ENCODE measurements around the gene LGR4. TPM values are rescaled to one million over a fixed set of nuclear protein-coding genes. Genes with fewer than 3 reads are reported as not detected.
A peak's percentile ranks its signal among the peaks of the same experiment; 100 is the strongest.
"Not testable (repeated sequence)": the region's sequence is repeated elsewhere in the genome, so short reads cannot be mapped to it uniquely, and the experiment has no call there.

LGR4 gene
- 10 to 100 TPM; 10.5 to 11.8 TPM for polyA plus RNA-seq

- Histone ChIP-seq H3K27me3 (ENCODE audit: control insufficient read depth in 1 of 2, insufficient read depth in 2 of 2, low read length in 2 of 2) (no peaks in the 10 kb centered on the region), H3K27ac (ENCODE audit: low read depth in 2 of 2, low read length in 1 of 2) (peak within 1 kb of the TSS; percentile 79 to 87)
- WGBS, 2 donors: 1% methylated on average over 51 to 57 of the region's 57 CpGs
These were observed at the start of gene LGR4 for GRCh38 chr11:27472398-27473016. LGR4 (minus strand) TSS chr11:27472790; CDS start chr11:27472302, 488 bp downstream.

GRCh38 chr11:27520226-27520625 is 47.6 kb upstream of the LGR4 start:
- Histone ChIP-seq H3K27ac (ENCODE audit: low read depth in 2 of 2, low read length in 1 of 2) (no peak overlapping the region), H3K4me3 (ENCODE audit: low read depth in 1 of 2, low read length in 2 of 2) (no peak overlapping the region), H3K27me3 (ENCODE audit: control insufficient read depth in 1 of 2, insufficient read depth in 2 of 2, low read length in 2 of 2) (no peaks in the 10 kb centered on the region), H3K9me3 (ENCODE audit: control insufficient read depth in 2 of 2, insufficient read depth in 1 of 2, low read depth in 1 of 2, low read length in 1 of 2) (no peaks in the 10 kb centered on the region), H3K4me1 (ENCODE audit: control insufficient read depth in 2 of 2, insufficient read depth in 2 of 2, low read length in 1 of 2) (no peaks in the 10 kb centered on the region), H3K36me3 (ENCODE audit: control insufficient read depth in 2 of 2, insufficient read depth in 2 of 2, low read length in 1 of 2) (no peaks in the 10 kb centered on the region)
- WGBS, 2 donors: 82 to 88% methylated on average over 3 of the region's 3 CpGs

More at GRCh38 chr11:27472398-27473016, at the start of gene LGR4:
- Histone ChIP-seq H3K36me3 (ENCODE audit: control insufficient read depth in 2 of 2, insufficient read depth in 2 of 2, low read length in 1 of 2) (no peaks in the 10 kb centered on the region), H3K9me3 (ENCODE audit: control insufficient read depth in 2 of 2, insufficient read depth in 1 of 2, low read depth in 1 of 2, low read length in 1 of 2) (no peaks in the 10 kb centered on the region), H3K4me1 (ENCODE audit: control insufficient read depth in 2 of 2, insufficient read depth in 2 of 2, low read length in 1 of 2) (peaks cover 3 to 4% of the 10 kb centered on the region in 2 donors), H3K4me3 (ENCODE audit: low read depth in 1 of 2, low read length in 2 of 2) (peak within 1 kb of the TSS; percentile 74 to 95)

GRCh38 chr11:27518518-27518917 is 45.9 kb upstream of the LGR4 start:
- Histone ChIP-seq H3K4me1 (ENCODE audit: control insufficient read depth in 2 of 2, insufficient read depth in 2 of 2, low read length in 1 of 2) (no peaks in the 10 kb centered on the region), H3K27me3 (ENCODE audit: control insufficient read depth in 1 of 2, insufficient read depth in 2 of 2, low read length in 2 of 2) (no peaks in the 10 kb centered on the region), H3K4me3 (ENCODE audit: low read depth in 1 of 2, low read length in 2 of 2) (no peak overlapping the region), H3K27ac (ENCODE audit: low read depth in 2 of 2, low read length in 1 of 2) (no peak overlapping the region), H3K9me3 (ENCODE audit: control insufficient read depth in 2 of 2, insufficient read depth in 1 of 2, low read depth in 1 of 2, low read length in 1 of 2) (no peaks in the 10 kb centered on the region), H3K36me3 (ENCODE audit: control insufficient read depth in 2 of 2, insufficient read depth in 2 of 2, low read length in 1 of 2) (no peaks in the 10 kb centered on the region)
- WGBS, 2 donors: 83 to 91% methylated on average over 2 of the region's 2 CpGs

- H3K4me3 ChIP-seq (ENCODE audit: low read depth in 1 of 2, low read length in 2 of 2); H3K9me3 ChIP-seq (ENCODE audit: control insufficient read depth in 2 of 2, insufficient read depth in 1 of 2, low read depth in 1 of 2, low read length in 1 of 2); H3K4me1 ChIP-seq (ENCODE audit: control insufficient read depth in 2 of 2, insufficient read depth in 2 of 2, low read length in 1 of 2); H3K36me3 ChIP-seq (ENCODE audit: control insufficient read depth in 2 of 2, insufficient read depth in 2 of 2, low read length in 1 of 2); H3K27me3 ChIP-seq (ENCODE audit: control insufficient read depth in 1 of 2, insufficient read depth in 2 of 2, low read length in 2 of 2); H3K27ac ChIP-seq (ENCODE audit: low read depth in 2 of 2, low read length in 1 of 2): not testable (repeated sequence)
- WGBS, 2 donors: 85 to 95% methylated on average over 1 of the region's 1 CpG
These were observed 44.9 kb upstream of the LGR4 start for GRCh38 chr11:27517490-27517889.

GRCh38 chr11:27514558-27514957 is 42.0 kb upstream of the LGR4 start:
- Histone ChIP-seq H3K27me3 (ENCODE audit: control insufficient read depth in 1 of 2, insufficient read depth in 2 of 2, low read length in 2 of 2) (no peaks in the 10 kb centered on the region), H3K4me3 (ENCODE audit: low read depth in 1 of 2, low read length in 2 of 2) (no peak overlapping the region), H3K36me3 (ENCODE audit: control insufficient read depth in 2 of 2, insufficient read depth in 2 of 2, low read length in 1 of 2) (no peaks in the 10 kb centered on the region), H3K9me3 (ENCODE audit: control insufficient read depth in 2 of 2, insufficient read depth in 1 of 2, low read depth in 1 of 2, low read length in 1 of 2) (no peaks in the 10 kb centered on the region), H3K27ac (ENCODE audit: low read depth in 2 of 2, low read length in 1 of 2) (no peak overlapping the region), H3K4me1 (ENCODE audit: control insufficient read depth in 2 of 2, insufficient read depth in 2 of 2, low read length in 1 of 2) (no peaks in the 10 kb centered on the region)
- WGBS, 2 donors: 41 to 55% methylated on average over 4 of the region's 4 CpGs

GRCh38 chr11:27514076-27514475 is 41.5 kb upstream of the LGR4 start:
- Histone ChIP-seq H3K27me3 (ENCODE audit: control insufficient read depth in 1 of 2, insufficient read depth in 2 of 2, low read length in 2 of 2) (no peaks in the 10 kb centered on the region), H3K27ac (ENCODE audit: low read depth in 2 of 2, low read length in 1 of 2) (no peak overlapping the region), H3K36me3 (ENCODE audit: control insufficient read depth in 2 of 2, insufficient read depth in 2 of 2, low read length in 1 of 2) (no peaks in the 10 kb centered on the region), H3K9me3 (ENCODE audit: control insufficient read depth in 2 of 2, insufficient read depth in 1 of 2, low read depth in 1 of 2, low read length in 1 of 2) (no peaks in the 10 kb centered on the region), H3K4me1 (ENCODE audit: control insufficient read depth in 2 of 2, insufficient read depth in 2 of 2, low read length in 1 of 2) (no peaks in the 10 kb centered on the region), H3K4me3 (ENCODE audit: low read depth in 1 of 2, low read length in 2 of 2) (no peak overlapping the region)
- 52 to 73% methylated on average over 4 of the region's 4 CpGs for WGBS, 2 donors

GRCh38 chr11:27513389-27513788 is 40.8 kb upstream of the LGR4 start:
- Histone ChIP-seq H3K27ac (ENCODE audit: low read depth in 2 of 2, low read length in 1 of 2) (no peak overlapping the region), H3K36me3 (ENCODE audit: control insufficient read depth in 2 of 2, insufficient read depth in 2 of 2, low read length in 1 of 2) (no peaks in the 10 kb centered on the region)
- WGBS, 2 donors: 80% methylated on average over 2 of the region's 2 CpGs

GRCh38 chr11:27512238-27512637 is 39.6 kb upstream of the LGR4 start:
- Histone ChIP-seq H3K27ac (ENCODE audit: low read depth in 2 of 2, low read length in 1 of 2) (no peak overlapping the region), H3K4me3 (ENCODE audit: low read depth in 1 of 2, low read length in 2 of 2) (no peak overlapping the region), H3K36me3 (ENCODE audit: control insufficient read depth in 2 of 2, insufficient read depth in 2 of 2, low read length in 1 of 2) (no peaks in the 10 kb centered on the region), H3K4me1 (ENCODE audit: control insufficient read depth in 2 of 2, insufficient read depth in 2 of 2, low read length in 1 of 2) (no peaks in the 10 kb centered on the region), H3K9me3 (ENCODE audit: control insufficient read depth in 2 of 2, insufficient read depth in 1 of 2, low read depth in 1 of 2, low read length in 1 of 2) (no peaks in the 10 kb centered on the region), H3K27me3 (ENCODE audit: control insufficient read depth in 1 of 2, insufficient read depth in 2 of 2, low read length in 2 of 2) (no peaks in the 10 kb centered on the region)
- 93 to 95% methylated on average over 3 of the region's 3 CpGs for WGBS, 2 donors

More at GRCh38 chr11:27513389-27513788, 40.8 kb upstream of the LGR4 start:
- Histone ChIP-seq H3K4me1 (ENCODE audit: control insufficient read depth in 2 of 2, insufficient read depth in 2 of 2, low read length in 1 of 2) (no peaks in the 10 kb centered on the region), H3K4me3 (ENCODE audit: low read depth in 1 of 2, low read length in 2 of 2) (no peak overlapping the region), H3K9me3 (ENCODE audit: control insufficient read depth in 2 of 2, insufficient read depth in 1 of 2, low read depth in 1 of 2, low read length in 1 of 2) (no peaks in the 10 kb centered on the region), H3K27me3 (ENCODE audit: control insufficient read depth in 1 of 2, insufficient read depth in 2 of 2, low read length in 2 of 2) (no peaks in the 10 kb centered on the region)

GRCh38 chr11:27509908-27510307 is 37.3 kb upstream of the LGR4 start:
- no peak overlapping the region for H3K4me3 ChIP-seq (ENCODE audit: low read depth in 1 of 2, low read length in 2 of 2)
- no peaks in the 10 kb centered on the region for H3K36me3 ChIP-seq (ENCODE audit: control insufficient read depth in 2 of 2, insufficient read depth in 2 of 2, low read length in 1 of 2)
- H3K27me3 ChIP-seq (ENCODE audit: control insufficient read depth in 1 of 2, insufficient read depth in 2 of 2, low read length in 2 of 2): no peaks in the 10 kb centered on the region
- no peak overlapping the region for H3K27ac ChIP-seq (ENCODE audit: low read depth in 2 of 2, low read length in 1 of 2)
- 92 to 93% methylated on average over 4 of the region's 4 CpGs for WGBS, 2 donors
- no peaks in the 10 kb centered on the region for H3K9me3 ChIP-seq (ENCODE audit: control insufficient read depth in 2 of 2, insufficient read depth in 1 of 2, low read depth in 1 of 2, low read length in 1 of 2)
- peaks cover 2 to 4% of the 10 kb centered on the region in 2 donors for H3K4me1 ChIP-seq (ENCODE audit: control insufficient read depth in 2 of 2, insufficient read depth in 2 of 2, low read length in 1 of 2)

All from esophagus (tissue), 2 donors.